Measurements from ENCODE around the gene TOMM20L. TPM values are rescaled to one million over a fixed set of nuclear protein-coding genes. Genes with fewer than 3 reads are reported as not detected.

Gene TOMM20L
- total RNA-seq = not detected

GRCh38 chr14:58395812-58396788, at the start of gene TOMM20L:
Gene TOMM20L (plus strand): TSS chr14:58395930. CDS start chr14:58395958, 28 bp downstream.

GRCh38 chr14:58427281-58428117, 31.8 kb downstream of the TOMM20L start, which contains the start of the genes KIAA0586 and TIMM9:
Gene KIAA0586 (plus strand): TSS chr14:58427719. CDS start chr14:58428265, 546 bp downstream.
Gene TIMM9 (minus strand): TSS chr14:58427531. CDS start chr14:58411945, 15,586 bp downstream.

Small RNA genes lying within 50 kb of the gene (small RNA-seq; reads per million reads assigned to genes)
- gene RF00019 = not detected

Other genes with a start within 250 kb of the TOMM20L start
- gene ARMH4, start 243.7 kb upstream of the TOMM20L start, total RNA-seq = 56.1 TPM
- gene ACTR10, start 195.8 kb upstream of the TOMM20L start, total RNA-seq = 122 TPM
- gene PSMA3, start 151.1 kb upstream of the TOMM20L start, total RNA-seq = 71.3 TPM
- gene ARID4A, start 97.4 kb upstream of the TOMM20L start, total RNA-seq = 55.4 TPM
- gene TIMM9, start 31.6 kb downstream of the TOMM20L start, total RNA-seq = 25.1 TPM
- 27.5 TPM for gene KIAA0586, start 31.8 kb downstream of the TOMM20L start, total RNA-seq
- 37.8 TPM for gene DACT1, start 242.0 kb downstream of the TOMM20L start, total RNA-seq

Data from diencephalon (tissue), 1 donor.